DMS 273 treated with DMSO at 0.1 percent for 48 hours (cell line): Measurements from ENCODE around the gene SRSF12.
"Not testable (repeated sequence)": the region's sequence is repeated elsewhere in the genome, so short reads cannot be mapped to it uniquely, and the experiment has no call there.

ENCODE experiments used
- DNase-seq: peaks from one replicate; lab custom pipeline; 2025; lab: John Stamatoyannopoulos, UW

The SRSF12 gene

DNA sequence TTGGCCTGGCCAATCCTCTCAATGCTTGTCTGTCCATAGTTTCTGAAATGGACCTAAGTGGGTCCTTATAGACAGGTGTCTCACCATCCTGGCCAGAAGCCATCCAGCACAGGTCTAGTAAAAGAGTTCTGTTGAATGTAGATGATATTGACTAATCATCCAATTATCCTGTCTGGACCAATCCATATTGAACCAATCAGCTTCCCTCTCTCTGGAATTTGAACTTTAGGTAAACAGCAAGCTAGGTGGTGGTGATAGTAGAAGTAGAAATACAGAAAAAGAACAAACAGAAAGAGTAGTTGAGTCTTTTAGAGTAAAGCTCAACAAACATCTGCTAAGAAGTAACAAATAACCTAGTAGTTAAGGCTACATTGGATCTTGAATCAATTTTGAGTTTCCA, 46.8 kb downstream of the SRSF12 start:
- no peak for DNase-seq

DNA sequence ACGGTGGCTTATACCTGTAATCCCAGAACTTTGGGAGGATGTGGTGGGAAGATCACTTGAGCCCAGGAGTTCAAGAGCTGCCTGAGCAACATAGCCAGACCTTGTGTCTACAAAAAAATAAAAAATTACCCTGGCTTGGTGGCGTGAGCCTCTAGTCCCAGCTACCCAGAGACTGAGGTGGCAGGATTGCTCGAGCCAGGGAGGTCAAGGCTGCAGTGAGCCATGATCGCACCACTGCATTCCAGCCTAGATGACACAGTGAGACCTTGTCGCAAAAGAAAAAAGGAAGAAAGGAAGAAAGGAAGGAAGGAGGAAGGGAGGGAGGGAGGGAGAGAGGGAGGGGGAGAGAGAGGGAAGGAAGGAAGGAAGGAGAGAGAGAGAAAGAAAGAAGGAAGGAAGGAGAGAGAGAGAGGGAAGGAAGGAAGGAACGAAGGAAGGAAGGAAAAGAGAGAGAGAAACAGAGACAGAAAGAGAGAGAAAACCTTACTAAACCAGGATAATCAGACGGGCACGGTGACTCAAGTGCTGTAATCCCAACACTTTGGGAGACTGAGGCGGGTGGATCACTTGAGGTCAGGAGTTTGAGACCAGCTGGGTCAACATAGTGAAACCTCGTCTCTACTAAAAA, 48.2 kb downstream of the SRSF12 start:
- DNase-seq, result no peak

DNA sequence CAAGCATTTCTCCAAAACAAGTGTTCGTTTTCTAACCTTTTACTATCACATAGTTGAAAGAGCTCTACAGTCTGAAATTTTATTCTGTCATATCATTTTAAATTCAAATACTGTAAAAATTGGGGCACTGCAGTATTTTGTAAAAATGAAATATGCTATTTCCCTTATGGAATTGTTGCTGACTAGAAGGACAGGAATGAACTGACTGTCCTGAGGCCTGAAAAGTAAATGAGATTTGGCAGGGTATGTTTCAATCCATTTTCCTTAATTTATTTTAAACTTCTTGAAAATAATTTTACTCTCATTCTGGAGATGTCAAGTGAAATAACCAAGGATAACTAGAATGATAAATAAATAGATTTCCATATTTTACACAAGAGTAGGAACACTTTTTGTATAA, 49.2 kb downstream of the SRSF12 start:
- DNase-seq, result no peak

DNA sequence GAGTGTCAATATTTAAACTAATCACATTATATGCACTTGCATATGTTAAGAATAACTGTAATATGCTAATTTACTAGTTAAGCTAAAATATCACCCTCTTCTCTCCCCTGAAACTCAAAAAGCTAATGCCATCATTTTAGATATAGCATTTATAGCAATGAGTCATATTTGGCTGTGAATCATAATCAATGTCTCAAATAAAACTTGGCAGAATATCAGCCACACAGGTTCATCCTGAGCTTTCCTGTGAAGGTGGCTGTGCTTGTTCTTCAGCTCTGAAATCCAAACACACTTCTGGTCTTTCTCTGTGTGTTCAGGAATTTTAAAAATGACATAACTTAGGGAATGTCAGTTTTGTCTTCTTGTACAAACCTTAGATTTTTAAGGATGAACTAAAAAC, 50.1 kb downstream of the SRSF12 start:
- DNase-seq, result no peak

DNA sequence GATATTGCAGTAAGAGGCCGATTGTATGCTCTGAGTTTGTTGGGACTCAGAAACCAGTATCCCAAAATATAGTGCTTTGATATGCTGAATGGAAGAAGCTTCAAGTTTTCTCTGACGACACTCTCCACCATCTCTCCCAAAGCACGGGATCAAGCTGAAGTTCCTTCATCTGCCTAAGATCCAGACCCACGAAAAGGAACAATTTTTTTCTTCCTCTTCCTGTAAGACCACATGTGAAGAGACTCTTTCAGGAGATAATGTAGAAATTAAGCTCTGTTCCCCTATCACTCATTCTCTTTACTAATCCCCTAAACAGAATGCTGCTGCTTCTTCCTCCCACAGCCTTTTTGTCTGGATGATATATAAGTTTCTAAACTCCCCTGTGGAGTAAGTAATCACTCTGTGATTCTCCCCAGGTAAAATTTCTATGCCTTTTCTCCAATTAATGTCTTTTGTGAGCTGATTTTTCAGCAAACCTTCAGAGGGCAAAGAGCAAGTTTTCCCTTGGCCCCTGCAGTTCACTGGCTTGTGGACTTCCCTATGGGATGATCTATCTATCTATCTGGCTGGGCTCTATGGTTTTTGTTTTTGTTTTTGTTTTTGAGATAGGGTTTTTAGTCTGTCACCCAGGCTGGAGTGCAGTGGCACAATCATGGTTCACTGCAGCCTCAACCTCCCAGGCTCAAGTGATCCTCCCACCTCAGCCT, 50.8 kb downstream of the SRSF12 start:
- DNase-seq, result no peak

DNA sequence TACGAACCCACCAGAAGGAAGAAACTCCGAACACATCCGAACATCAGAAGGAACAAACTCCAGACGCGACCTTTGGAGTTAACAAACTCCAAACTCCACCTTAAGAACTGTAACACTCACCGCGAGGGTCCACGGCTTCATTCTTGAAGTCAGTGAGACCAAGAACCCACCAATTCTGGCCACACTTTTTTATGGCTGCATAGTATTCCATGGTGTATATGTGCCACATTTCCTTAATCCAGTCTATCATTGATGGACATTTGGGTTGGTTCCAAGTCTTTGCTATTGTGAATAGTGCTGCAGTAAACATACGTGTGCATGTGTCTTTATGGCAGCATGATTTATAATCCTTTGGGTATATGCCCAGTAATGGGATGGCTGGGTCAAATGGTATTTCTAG, 51.8 kb downstream of the SRSF12 start:
- DNase-seq, result not testable (repeated sequence)

DNA sequence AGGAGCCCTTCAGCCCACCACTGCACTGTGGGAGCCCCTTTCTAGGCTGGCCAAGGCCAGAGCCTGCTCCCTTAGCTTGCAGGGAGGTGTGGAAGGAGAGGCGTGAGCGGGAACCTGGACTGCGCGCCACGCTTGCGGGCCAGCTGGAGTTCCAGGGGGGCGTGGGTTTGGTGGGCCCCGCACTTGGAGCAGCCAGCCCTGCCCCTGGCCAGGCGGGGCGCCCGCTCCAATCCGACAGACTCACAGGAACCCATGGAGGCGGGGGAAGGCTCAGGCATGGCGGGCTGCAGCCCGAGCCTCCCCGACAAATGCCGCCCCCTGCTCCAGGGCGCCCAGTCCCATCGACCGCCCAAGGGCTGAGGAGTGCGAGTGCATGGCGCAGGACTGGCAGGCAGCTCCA, 52.9 kb downstream of the SRSF12 start:
- not testable (repeated sequence) for DNase-seq

DNA sequence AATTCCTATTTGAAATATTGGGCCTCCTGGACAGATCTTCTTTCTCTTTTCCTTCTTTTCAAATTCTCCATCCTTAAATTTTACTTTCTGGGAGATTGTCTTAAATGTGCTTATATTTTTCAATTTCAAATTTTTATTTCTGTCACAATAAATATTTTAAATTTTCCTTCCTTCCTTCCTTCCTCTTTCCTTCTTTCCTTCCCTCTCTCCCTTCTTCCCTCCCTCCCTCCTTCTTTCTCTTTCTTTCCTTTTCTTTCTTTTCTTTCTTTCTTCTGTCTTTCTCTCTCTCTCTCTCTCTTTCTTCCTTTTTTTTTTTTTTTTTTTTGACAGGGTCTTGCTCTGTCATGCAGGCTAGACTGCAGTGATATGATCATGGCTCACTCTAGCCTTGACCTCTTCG, 54.0 kb downstream of the SRSF12 start:
- DNase-seq, result no peak

DNA sequence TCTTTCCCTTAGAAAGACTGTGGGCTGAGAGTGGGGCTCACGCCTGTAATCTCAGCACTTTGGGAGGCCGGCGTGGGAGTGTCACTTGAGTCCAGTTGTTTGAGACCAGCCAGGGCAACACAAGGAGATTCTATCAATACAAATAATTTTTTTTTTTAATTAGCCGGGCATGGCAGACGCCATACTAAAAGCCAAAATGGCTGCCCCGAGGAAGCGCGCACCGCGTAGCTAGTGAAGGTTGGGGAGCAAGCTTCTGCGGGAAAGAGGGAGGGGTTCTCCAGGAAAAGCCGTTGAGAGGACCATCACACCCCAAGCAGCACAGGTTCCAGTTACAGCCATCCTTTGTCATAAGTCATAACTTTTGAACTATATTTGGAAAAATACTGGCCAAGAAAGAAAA, 58.6 kb downstream of the SRSF12 start:
- no peak for DNase-seq

DNA sequence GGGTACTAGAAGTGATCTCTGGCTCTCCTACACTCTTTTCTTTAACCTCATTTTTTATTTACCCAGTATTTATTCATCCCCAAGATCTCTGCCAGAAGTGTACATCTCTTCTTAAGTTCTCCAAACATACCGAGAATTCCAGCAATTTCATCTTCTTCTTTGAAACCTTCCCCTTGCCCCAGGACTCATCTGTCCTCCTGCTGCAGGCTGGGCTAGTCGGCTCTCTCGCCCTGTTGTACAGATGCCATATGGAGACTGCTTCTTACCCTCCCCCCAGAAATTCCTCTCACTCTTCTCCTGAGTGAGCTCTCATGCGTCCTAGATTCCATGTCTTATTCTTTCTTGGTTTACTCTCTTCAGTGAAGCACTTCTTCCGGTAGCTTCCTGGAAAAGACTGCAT, 59.2 kb downstream of the SRSF12 start:
- DNase-seq, result peak; percentile 29

DNA sequence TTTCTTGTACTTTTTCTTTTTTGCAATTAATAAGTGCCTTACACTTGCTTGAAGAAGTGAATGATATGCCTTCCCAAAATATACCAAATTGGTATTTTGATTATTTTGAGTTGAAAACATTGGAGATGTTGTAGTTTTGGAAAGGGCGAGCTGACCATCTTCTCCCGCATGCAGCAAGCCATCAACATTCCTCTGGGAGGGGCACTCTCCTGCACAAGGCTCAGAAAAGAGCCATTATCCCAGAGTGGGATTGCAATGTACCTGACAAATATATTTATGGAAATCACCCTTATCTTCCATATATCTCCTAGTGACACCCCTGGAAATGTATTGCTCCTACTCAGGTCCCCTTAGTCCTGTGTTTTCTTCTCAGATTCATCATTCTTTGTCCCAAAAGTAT, 60.1 kb downstream of the SRSF12 start:
- DNase-seq, result no peak

DNA sequence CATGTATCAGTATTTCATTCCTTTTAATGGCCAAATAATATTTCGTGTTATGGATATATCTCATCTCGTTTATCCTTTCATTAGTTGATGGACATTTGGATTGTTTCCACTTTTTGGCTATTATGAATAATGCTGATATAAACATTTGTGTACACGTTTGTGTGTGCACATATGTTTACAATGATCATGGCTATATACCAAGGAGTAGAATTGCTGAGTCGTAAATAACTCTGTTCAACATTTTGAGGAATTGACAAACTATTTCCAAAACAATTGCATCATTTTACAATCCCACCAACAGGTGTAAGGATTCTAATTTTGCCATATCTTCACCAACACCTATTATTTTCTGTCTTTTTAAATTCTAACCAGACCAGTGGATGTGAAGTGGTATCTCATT, 63.7 kb downstream of the SRSF12 start:
- DNase-seq, result no peak

DNA sequence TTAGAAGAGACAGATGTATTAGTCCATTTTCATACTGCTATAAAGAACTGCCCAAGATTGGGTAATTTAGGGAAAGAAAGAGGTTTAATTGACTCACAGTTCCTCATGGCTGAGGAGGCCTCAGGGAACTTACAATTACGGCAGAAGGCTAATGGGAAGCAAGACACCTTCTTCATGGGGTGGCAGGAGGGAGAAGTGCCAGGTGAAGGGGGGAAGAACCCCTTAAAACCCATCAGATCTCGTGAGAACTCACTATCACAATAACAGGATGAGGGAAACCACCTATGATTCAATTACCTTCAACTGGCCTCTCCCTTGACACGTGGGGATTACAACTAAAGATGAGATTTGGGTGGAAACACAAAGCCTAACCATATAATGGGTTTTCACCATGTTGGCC, 66.2 kb downstream of the SRSF12 start:
- no peak for DNase-seq

DNA sequence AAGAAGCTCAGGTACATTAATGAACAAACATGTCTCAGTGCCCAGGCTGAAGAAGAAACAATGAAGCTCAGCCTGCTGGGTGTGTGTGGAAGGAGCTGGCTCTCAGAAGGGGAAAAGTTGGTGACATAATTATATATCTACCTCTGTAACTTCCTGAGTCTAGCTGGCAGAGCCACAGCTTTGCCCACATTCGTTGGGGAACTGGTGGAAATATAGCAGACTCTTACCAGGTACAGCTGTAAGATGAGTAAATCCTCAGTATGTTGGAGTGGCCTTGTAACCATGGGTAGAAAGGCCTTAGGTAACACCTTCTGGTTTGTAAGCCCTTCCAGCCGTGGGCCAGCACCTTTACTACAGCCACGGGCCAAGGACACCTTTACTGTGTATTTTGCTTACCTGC, 67.2 kb downstream of the SRSF12 start:
- DNase-seq, result no peak

DNA sequence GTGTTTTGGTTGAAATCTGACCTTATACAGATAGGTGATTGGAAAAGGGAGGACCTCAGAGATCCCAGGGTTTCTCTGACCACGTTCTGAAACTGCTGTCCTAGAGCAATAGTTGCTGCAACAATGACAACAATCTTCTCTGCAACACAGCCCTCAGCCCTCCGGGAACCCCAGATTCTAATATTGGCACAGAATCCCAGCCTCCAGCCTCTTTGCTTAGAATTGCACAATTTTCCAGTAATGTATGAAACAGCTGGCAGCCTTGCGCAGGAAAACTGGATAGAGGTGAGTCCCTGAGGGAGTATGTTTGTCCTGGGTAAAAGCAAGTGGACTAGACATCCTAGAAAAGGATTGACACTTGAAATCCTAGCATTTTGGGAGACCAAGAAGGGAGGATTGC, 67.7 kb downstream of the SRSF12 start:
- DNase-seq, result no peak

DNA sequence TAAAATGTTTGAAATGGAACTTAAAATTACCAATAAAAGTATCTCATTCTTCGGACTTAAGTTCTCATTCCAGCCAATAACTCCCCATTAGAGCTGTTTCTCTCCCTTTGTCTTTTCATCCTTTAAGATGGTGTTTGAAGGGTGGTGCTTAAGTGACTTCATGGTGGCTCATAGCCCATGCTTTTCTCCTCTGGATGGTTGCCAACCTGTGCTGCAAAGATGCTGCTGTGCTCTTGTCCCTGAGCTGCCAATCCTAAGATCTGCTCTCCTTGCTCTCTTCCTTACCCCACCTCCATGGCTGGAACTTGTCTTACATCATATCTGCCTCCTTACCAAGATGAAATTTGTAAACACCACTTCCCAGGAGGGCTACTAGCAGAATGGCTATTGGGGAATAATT, 68.9 kb downstream of the SRSF12 start:
- DNase-seq, result no peak

DNA sequence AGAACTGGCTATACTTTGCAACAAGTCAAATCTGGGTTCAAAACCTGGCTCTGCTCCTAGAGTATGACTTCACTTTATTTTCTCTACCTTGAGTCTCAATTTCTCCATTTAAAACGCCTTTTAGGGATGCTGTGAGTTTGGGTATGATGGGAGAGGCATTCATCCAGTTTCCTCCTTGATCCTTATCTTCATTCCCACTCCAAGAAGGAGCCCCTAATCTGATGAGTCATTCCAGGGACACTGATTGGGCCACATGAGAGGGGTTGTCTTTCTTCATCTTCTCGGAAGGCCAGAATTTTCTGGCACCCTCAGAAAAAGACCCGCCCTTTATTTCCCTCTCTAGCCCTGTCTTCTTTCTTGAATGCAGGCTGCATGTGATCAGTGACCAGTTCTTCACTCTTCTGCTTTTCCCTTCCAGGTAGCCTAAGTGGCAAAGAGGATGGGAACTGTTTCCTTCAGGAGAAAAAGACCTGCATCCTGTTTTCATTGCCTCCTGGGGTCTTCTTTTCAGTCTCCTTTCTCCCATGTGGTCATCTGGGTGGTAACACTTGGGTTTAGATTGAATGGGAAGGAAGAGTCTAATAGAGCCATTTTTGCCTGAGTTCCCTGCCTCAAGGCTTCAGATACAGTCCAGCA, 69.5 kb downstream of the SRSF12 start:
- no peak for DNase-seq

DNA sequence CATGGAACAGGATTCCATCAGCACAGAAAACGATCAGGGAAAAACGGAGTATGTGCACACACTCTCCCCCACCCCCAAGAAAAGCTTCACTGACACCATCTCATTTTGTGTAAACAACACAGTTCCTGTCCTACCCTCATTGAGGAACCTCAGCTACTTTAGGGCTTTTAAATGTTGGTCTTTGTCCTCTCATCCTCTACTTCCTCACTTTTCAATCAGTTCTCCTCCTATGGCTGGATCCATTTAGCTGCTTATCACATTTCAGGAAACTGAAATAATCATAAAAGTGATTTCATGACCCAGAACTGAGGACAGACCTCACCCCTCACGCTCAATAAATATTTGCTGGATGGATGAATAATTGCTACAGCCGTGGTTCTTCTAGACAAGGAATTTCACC, 70.4 kb downstream of the SRSF12 start:
- no peak for DNase-seq
